GM18951 (cell line): ENCODE results near the gene LARP4.
"Not testable (repeated sequence)": the region's sequence is repeated elsewhere in the genome, so short reads cannot be mapped to it uniquely, and the experiment has no call there.

Experiments used
- POLR2A ChIP-seq: IDR thresholded peaks from 4 replicates; pipeline ENCODE4 v1.6.1; 2011; ENCODE audit warnings: mild to moderate bottlenecking; ENCODE audit not compliant: insufficient read length, insufficient read depth; ENCODE audit errors: extremely low read depth
- in situ Hi-C: fragments of 300-500 bp; cut with MboI; formaldehyde crosslinking; loops from one replicate; pipeline ENCODE4 v1.12.0; 2022; ENCODE audit warnings: low sequenced_read_pairs, mixed read lengths, inconsistent platforms; ENCODE audit not compliant: unreplicated experiment

The LARP4 gene

GRCh38 chr12:50400638-50401499, at the start of gene LARP4:
Gene LARP4 (plus strand): TSS chr12:50400885. CDS start chr12:50401011, 126 bp downstream.
- in situ Hi-C loops: no loop called here
- TF ChIP-seq POLR2A: peak; percentile 85

DNA sequence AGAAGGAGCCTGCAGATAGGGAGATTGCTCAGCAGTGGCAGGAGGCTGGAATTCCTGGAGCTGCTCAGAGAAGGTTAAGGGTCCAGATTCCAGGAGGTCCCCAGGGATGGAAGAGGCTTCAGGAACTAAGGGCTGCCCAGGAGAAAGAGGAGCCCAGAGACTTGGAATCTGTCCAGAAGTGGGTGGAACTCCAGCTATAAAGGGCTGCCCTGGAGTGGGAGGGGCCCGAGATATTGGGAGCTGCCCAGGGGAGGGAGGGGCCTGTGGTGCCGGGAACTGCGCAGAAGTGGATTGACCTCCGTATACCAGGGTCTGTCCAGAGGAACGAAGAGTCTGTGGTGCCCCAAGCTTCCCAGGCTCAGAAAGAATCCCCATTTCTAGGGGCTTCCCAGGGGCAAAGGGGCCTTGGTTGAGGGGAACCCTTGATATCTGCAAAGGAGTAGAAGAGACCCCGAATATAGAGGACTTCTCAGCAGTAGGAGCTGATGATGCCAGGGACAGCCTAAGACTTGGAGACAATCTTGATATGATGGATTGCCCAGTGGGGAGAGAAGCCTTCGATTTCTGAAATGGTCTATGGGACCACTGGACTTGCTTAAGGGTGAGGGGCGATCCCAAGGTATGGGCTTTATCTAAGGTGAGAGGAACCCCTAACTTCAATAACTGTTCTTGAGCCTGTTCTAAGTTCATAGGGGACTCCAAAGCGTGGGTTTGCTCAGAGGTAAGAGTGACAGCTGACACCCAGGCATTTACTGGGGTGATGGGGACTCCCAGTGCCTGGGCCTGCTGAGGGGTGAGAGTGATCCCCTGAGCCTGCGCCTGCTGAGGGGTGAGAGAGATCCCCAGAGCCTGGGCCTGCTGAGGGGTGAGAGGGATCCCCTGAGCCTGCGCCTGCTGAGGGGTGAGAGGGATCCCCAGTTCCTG, 49.3 kb upstream of the LARP4 start:
- no peak for TF ChIP-seq POLR2A
- in situ Hi-C loops: no loop called here

GRCh38 chr12:50353404-50353803, 47.3 kb upstream of the LARP4 start:
- no peak for TF ChIP-seq POLR2A
- in situ Hi-C loops: no loop called here

- in situ Hi-C loops: no loop called here
- no peak for TF ChIP-seq POLR2A
These were observed 46.7 kb upstream of the LARP4 start for GRCh38 chr12:50353869-50354593.

- no peak for TF ChIP-seq POLR2A
- in situ Hi-C loops: no loop called here
These were observed 45.8 kb upstream of the LARP4 start for GRCh38 chr12:50354908-50355307.

- TF ChIP-seq POLR2A: no peak
- in situ Hi-C loops: no loop called here
These were observed 45.3 kb upstream of the LARP4 start for GRCh38 chr12:50355365-50355764.

DNA sequence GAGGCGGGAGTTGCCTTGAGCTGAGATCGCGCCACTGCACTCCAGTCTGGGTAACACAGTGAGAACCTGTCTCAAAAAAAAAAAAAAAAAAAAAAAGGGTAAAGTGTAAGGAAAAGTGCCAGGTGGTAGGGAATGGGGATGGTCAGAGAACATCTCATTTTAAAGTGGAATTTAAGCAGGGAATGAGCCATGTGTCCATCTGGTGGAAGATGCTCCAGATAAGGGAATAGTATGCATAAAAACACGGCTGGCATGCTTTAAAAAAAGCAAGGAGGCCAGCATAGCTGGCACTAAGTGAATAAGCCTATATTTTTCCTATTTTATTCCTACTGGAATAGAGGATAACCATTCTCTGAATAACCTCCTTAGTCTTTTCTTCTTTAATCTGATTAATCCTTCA, 38.0 kb upstream of the LARP4 start:
- no peak for TF ChIP-seq POLR2A
- in situ Hi-C loops: no loop called here

DNA sequence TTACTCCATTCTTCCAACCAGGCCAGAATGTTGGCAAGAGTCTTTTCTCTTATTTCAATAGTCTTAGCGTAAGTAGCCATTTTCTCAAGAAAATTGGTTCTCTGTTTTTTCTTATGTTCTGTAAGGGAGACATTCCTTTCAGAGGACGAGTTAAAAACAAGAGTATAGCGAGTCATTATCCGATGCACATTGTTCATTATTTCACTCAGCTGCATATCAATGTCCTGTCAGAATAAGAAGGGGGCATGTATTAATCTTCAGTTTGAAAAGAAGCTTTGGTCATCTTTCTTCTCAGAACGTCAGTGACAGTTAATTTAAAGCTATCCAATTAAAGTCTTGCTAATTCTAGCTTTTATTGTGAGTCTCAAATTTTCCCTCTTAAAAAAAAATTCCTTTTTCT, 37.5 kb upstream of the LARP4 start:
- in situ Hi-C loops: no loop called here

DNA sequence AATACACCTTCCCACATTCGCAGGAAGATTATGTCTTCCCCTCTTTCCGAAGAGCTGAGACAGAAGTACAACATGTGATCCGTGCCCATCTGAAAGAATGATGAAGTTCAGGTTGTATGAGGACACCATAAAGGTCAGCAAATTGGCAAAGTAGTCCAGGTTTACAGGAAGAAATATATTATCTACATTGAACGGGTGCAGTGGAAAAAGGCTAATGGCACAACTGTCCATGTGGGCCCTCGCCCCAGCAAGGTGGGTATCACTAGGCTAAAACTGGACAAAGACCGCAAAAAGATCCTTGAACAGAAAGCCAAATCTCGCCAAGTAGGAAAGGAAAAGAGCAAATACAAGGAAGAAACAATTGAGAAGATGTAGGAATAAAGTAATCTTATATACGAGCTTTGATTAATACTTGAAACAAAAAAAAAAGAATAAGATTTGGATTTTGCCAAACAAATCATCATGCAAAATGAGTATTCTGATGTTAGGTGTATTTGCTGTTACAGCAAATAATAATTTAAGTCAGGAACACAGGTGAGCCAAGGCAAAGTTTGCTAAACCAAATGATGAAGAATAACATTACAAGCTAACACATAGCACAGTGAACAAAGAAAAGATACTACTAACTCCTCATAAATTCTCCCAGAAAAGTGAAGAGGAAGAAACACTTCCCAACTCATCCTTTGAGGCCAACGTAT, 34.8 kb upstream of the LARP4 start:
- in situ Hi-C loops: no loop called here

More for the DNA sequence above, 37.5 kb upstream of the LARP4 start:
- TF ChIP-seq POLR2A: no peak

DNA sequence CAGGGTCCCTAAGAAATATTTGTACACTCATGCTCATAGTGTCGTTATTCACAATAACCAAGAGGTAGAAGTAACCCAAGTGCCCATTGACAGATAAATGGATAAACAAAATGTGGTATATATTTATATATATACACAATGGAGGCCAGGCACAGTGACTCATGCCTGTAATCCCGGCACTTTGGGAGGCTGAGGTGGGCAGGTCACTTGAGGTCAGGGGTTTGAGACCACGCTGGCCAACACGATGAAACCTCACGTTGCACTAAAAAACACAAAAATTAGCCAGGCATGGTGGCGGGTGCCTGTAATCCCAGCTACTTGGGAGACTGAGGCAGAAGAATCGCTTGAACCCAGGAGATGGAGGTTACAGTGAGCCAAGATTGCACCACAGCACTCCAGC, 30.0 kb upstream of the LARP4 start:
- in situ Hi-C loops: not testable (repeated sequence)

More for the DNA sequence above, 34.8 kb upstream of the LARP4 start:
- no peak for TF ChIP-seq POLR2A

DNA sequence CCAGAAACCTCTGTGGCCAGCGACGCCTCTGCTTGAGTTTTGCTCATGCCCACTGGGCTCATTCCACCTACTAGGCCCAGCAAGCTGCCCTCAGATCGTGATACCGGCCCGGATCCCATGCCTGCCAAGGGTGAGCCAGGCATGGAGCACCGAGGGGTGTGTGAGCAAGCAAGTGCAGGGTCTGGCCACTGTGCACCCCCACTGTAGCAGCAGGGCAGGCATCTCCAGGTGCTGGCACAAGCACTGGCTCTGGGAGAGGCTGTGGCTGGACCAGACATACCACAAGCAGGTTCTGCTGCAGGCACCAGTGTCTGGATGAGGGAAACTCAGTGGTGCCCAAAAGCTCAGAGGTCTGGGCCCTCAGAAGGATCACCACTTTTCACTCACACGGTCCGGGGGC, 24.9 kb upstream of the LARP4 start:
- no peak for TF ChIP-seq POLR2A
- in situ Hi-C loops: no loop called here

DNA sequence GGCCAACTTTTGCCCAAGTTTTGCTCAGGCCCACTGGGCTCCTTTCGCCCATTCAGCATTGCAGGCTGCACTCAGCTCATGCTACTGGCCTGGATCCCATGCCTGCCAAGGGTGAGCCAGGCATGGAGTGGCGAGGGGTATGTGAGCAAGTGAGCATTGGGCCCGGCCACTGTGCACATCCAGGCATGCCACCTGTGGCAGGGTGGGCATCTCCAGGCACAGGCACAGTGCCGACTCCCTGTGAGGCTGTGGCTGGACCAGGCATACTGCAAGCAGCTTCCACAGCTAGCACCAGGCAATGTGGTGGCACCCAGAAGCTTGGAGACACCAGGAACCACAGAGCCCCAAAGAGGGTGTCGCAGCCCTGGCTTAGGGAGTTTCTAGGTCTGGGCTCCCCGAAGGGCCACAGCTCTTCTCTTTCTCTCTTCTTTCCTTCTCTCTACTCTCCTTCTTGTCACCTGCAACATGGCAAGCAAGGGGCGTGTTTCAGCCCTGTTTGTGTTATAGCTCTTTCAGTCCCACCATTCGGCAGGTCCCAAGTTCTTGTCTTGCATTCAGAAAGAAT, 19.8 kb upstream of the LARP4 start:
- in situ Hi-C loops: no loop called here
- no peak for TF ChIP-seq POLR2A
